Fibroblast of skin of left quadriceps (primary cell): ENCODE results near the gene KIF26B.

ENCODE experiments used
- DNase-seq, 2 experiments: peaks; one replicate each; pipeline ENCODE4 v3.0.0-alpha.2; 2013; ENCODE audit warnings: low read depth in 2 of 2

KIF26B gene

GRCh38 chr1:245278846-245279245 lies 124.1 kb downstream of the KIF26B start:
- DNase-seq, result no peak

- no peak for DNase-seq
Observed at GRCh38 chr1:245279346-245279745, 124.6 kb downstream of the KIF26B start.

GRCh38 chr1:245283001-245283400 lies 128.2 kb downstream of the KIF26B start:
- DNase-seq, result no peak

- no peak for DNase-seq
Observed at GRCh38 chr1:245285168-245285567, 130.4 kb downstream of the KIF26B start.

- no peak for DNase-seq
Observed at GRCh38 chr1:245288796-245289195, 134.0 kb downstream of the KIF26B start.

- DNase-seq, result no peak
Observed at GRCh38 chr1:245290836-245291235, 136.1 kb downstream of the KIF26B start.

- no peak for DNase-seq
Observed at GRCh38 chr1:245291351-245291750, 136.6 kb downstream of the KIF26B start.

GRCh38 chr1:245292141-245292540 lies 137.4 kb downstream of the KIF26B start:
- no peak for DNase-seq

GRCh38 chr1:245292553-245292952 lies 137.8 kb downstream of the KIF26B start:
- DNase-seq, result no peak

- DNase-seq, result no peak
Observed at GRCh38 chr1:245294020-245294419, 139.2 kb downstream of the KIF26B start.

GRCh38 chr1:245298781-245299180 lies 144.0 kb downstream of the KIF26B start:
- DNase-seq, result peak; percentile 63 to 66

- no peak for DNase-seq
Observed at GRCh38 chr1:245301162-245301580, 146.4 kb downstream of the KIF26B start.

GRCh38 chr1:245301921-245302320 lies 147.1 kb downstream of the KIF26B start:
- DNase-seq, result no peak

GRCh38 chr1:245304698-245305097 lies 149.9 kb downstream of the KIF26B start:
- no peak for DNase-seq

GRCh38 chr1:245306020-245306419 lies 151.2 kb downstream of the KIF26B start:
- no peak for DNase-seq

- no peak for DNase-seq
Observed at GRCh38 chr1:245306628-245307410, 152.0 kb downstream of the KIF26B start.

- no peak for DNase-seq
Observed at GRCh38 chr1:245310571-245311531, 156.1 kb downstream of the KIF26B start.

- DNase-seq, result no peak
Observed at GRCh38 chr1:245311887-245312536, 157.2 kb downstream of the KIF26B start.

- peak; percentile 40 for DNase-seq
Observed at GRCh38 chr1:245313576-245313975, 158.8 kb downstream of the KIF26B start.

GRCh38 chr1:245316784-245317183 lies 162.0 kb downstream of the KIF26B start:
- DNase-seq, result no peak

- no peak for DNase-seq
Observed at GRCh38 chr1:245317217-245317616, 162.4 kb downstream of the KIF26B start.

- DNase-seq, result no peak
Observed at GRCh38 chr1:245319094-245319493, 164.3 kb downstream of the KIF26B start.
